ENCODE results near the gene ARL6IP1.

ARL6IP1 gene

DNA sequence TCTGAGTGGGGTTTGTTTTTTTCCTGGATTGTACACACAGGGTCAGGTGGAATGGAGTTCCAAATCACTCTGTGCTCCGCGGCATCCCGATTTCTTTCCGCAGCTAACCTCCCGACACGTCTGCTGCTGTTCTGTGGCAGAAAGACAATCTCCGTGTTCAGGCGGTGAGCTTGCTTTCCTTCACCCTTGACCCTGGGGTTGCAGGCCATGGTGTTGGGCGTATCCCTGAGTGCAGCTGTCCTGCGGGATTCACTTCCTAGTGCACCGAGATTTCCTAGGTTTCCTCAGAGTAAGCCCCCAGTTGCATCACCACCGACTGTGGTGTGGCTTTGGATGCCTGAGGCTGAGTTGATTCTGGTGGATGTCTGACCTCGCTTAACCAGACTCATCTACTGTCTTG is 7.8 kb upstream of the ARL6IP1 start:
- TF ChIP-seq, protein P1, sequence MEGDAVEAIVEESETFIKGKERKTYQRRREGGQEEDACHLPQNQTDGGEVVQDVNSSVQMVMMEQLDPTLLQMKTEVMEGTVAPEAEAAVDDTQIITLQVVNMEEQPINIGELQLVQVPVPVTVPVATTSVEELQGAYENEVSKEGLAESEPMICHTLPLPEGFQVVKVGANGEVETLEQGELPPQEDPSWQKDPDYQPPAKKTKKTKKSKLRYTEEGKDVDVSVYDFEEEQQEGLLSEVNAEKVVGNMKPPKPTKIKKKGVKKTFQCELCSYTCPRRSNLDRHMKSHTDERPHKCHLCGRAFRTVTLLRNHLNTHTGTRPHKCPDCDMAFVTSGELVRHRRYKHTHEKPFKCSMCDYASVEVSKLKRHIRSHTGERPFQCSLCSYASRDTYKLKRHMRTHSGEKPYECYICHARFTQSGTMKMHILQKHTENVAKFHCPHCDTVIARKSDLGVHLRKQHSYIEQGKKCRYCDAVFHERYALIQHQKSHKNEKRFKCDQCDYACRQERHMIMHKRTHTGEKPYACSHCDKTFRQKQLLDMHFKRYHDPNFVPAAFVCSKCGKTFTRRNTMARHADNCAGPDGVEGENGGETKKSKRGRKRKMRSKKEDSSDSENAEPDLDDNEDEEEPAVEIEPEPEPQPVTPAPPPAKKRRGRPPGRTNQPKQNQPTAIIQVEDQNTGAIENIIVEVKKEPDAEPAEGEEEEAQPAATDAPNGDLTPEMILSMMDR (IDR thresholded peaks at IDR 0.05; ENCODE audit: low read depth, low read length): no peak
- no peak for DNase-seq (ENCODE audit: extremely low read depth, low read depth)

DNA sequence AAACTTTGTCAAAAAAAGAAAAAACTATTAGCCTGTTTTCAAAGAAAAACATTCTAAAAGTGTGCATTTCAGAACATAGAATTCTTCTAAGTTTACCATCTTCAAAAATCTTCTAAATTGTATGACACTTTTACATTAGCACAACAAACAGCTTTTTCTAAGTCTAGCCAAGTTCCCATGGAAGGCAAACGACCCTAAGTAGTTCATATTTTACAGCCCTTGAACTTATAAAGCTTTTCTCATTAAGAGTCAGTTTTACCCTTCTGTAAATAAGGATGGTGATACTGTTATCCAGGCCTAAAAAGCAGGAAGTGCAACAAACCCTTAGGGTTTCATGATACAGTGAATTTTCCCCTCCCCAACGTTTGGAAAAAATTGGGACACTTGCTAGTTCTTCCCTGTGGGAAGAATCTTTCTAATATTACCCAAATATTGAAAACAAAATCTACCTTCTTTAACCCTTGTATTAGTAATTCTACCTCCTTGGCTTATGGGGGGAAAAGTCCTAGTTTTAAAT is 4.0 kb upstream of the ARL6IP1 start:
- TF ChIP-seq, protein P1 (IDR thresholded peaks at IDR 0.05; ENCODE audit: low read depth, low read length): no peak
- DNase-seq (ENCODE audit: extremely low read depth, low read depth): no peak

DNA sequence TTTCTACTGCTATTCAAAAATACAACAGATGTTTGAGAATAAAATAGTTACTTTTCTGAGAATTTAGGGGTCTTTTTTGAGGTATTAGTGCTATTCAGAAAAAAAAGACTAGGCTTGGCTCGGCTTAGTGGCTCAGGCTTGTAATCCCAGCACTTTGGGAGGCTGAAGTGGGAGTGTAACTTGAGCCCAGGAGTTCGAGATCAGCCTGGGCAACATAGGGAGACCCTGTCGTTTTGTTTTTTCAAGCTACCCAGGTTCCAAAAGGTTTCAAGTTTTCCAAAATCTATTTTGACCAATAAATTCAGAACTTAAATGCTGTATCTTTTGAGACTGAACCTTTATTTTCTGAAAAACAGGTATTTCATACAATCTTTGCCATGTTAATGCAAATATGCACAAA is 3.2 kb upstream of the ARL6IP1 start:
- no peak for DNase-seq (ENCODE audit: extremely low read depth, low read depth)
- TF ChIP-seq, protein P1 (IDR thresholded peaks at IDR 0.05; ENCODE audit: low read depth, low read length): no peak

DNA sequence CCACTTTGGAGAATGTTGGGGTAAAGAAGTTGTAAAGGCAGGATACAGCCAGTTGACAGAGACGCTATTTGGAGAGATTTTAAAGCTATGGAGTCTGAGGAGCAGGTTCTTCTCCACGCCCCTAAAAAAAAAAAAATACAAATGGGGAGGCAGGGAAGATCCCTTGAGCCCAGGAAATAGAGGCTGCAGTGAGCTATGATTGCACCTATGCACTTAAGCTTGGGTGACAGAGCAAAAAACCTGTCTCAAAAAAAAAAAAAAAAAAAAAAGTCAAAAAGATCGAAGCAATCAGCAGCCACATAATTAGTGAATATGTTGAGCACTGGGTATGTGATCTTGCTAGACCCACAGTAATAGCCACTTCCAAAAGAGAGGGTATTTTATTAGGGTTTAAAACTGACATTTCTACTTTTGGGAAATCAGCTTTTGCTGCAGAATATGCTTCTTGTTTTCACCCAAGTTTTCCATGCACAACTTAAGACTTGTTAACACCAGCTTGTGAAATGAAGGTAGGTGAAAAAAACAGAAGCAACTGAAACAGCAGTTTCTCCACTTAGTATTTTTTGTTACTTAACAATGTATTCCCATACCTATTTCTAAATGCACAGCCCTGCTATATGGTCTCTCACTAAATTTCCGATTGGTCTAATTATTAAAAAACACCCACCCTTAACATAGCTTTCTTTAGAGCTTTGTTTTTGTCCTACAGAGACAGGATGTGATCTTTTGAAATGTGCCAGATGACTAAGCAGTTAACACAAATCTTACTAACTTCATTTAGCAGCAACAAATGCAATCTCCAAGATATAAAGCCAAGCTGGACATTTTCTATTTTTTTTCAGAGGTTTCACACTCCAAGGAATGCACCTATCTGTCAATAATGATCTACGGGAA is 2.5 kb upstream of the ARL6IP1 start:
- DNase-seq (ENCODE audit: extremely low read depth, low read depth): no peak
- TF ChIP-seq, protein P1 (IDR thresholded peaks at IDR 0.05; ENCODE audit: low read depth, low read length): no peak

DNA sequence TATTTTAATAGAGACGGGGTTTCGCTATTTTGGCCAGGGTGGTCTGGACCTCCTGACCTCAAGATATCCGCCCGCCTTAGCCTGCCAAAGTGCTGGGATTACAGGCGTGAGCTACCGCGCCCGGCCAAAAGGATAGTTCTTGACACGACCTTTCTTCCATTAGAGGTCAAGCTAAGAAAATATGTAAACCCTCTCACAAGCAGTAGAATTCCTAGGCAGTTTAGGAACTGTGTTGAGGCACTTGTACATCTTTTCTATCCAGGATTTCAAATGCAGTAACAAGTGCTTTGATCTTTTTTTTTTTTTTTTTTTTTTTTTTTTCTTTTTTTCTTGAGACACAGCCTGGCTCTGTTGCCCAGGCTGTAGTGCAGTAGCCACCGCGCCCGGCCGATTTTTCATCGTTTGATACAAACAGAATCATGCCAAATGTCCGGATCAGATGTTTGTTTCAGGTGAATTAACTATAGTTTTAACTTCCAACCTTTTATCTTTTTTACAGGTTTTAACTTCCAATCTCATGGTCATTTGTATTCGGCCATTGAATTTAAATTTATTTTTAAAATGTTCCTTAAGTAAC is 1.5 kb upstream of the ARL6IP1 start:
- TF ChIP-seq, protein P1 (IDR thresholded peaks at IDR 0.05; ENCODE audit: low read depth, low read length): no peak

DNA sequence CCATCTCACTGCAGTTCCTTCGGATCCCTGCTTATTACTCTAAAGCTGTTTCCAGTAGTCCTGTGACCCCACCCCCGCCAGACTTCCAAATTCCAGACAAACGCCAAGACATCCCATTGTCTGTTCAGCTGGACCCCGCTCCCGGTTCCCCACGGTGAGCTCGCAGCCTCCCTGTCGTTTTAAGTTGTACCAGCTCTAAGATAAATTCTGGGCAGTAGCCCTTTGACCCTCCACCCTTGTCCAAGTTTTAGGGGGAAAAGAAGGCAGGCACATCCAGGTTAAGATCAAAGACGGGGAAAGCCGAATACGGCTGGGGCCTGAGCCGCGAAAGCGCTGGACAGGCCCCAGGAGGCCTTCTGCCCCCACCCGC is 589 bp downstream of the ARL6IP1 start:
- TF ChIP-seq, protein P1 (IDR thresholded peaks at IDR 0.05; ENCODE audit: low read depth, low read length): no peak
- no peak for DNase-seq (ENCODE audit: extremely low read depth, low read depth)

More for the DNA sequence above, 1.5 kb upstream of the ARL6IP1 start:
- DNase-seq (ENCODE audit: extremely low read depth, low read depth): no peak

DNA sequence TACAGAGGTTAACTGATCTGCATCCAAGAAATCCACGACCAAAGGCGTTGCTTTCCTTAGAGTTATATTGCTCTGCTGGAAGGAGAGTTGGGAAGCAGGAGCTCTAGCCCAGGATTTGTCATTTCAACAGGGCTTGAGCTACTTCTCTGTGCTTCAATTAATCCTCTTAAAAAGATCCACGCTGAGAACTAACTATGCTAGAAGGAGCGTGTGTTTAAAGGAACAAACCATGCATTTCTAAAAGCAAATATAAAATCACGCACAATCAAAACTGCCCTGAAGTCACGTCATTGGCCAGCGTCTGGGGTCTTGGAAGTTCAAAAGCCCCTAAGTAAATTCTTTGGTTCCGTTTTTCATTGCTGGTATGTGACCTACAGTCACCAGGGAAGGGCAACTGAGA is 1.1 kb downstream of the ARL6IP1 start:
- TF ChIP-seq, protein P1 (IDR thresholded peaks at IDR 0.05; ENCODE audit: low read depth, low read length): no peak
- DNase-seq (ENCODE audit: extremely low read depth, low read depth): no peak

All from AG09319 (cell line).